Measurements from ENCODE around the gene SYNPR.

Gene SYNPR

GRCh38 chr3:63304421-63304820, 26.3 kb downstream of the SYNPR start:
- DNase-seq (ENCODE audit: low spot score) = no peak

GRCh38 chr3:63308072-63308471, 30.0 kb downstream of the SYNPR start:
- no peak for DNase-seq (ENCODE audit: low spot score)

- no peak for DNase-seq (ENCODE audit: low spot score)
These were observed 31.7 kb downstream of the SYNPR start for GRCh38 chr3:63309768-63310167.

GRCh38 chr3:63323766-63324165, 45.7 kb downstream of the SYNPR start:
- no peak for DNase-seq (ENCODE audit: low spot score)

- no peak for DNase-seq (ENCODE audit: low spot score)
These were observed 46.5 kb downstream of the SYNPR start for GRCh38 chr3:63324621-63325020.

GRCh38 chr3:63325386-63325785, 47.3 kb downstream of the SYNPR start:
- DNase-seq (ENCODE audit: low spot score) = no peak

- no peak for DNase-seq (ENCODE audit: low spot score)
These were observed 50.3 kb downstream of the SYNPR start for GRCh38 chr3:63328365-63328764.

- DNase-seq (ENCODE audit: low spot score) = no peak
These were observed 53.4 kb downstream of the SYNPR start for GRCh38 chr3:63331520-63331919.

GRCh38 chr3:63333815-63334214, 55.7 kb downstream of the SYNPR start:
- no peak for DNase-seq (ENCODE audit: low spot score)

- no peak for DNase-seq (ENCODE audit: low spot score)
These were observed 60.2 kb downstream of the SYNPR start for GRCh38 chr3:63338351-63338750.

- DNase-seq (ENCODE audit: low spot score) = peak; percentile 71
These were observed 65.6 kb downstream of the SYNPR start for GRCh38 chr3:63343674-63344073.

- DNase-seq (ENCODE audit: low spot score) = no peak
These were observed 66.6 kb downstream of the SYNPR start for GRCh38 chr3:63344661-63345060.

- peak; percentile 22 for DNase-seq (ENCODE audit: low spot score)
These were observed 71.8 kb downstream of the SYNPR start for GRCh38 chr3:63349583-63350573.

GRCh38 chr3:63351159-63352007, 73.3 kb downstream of the SYNPR start:
- peak; percentile 31 for DNase-seq (ENCODE audit: low spot score)

- DNase-seq (ENCODE audit: low spot score) = no peak
These were observed 73.8 kb downstream of the SYNPR start for GRCh38 chr3:63352008-63352279.

- peak; percentile 61 for DNase-seq (ENCODE audit: low spot score)
These were observed 75.3 kb downstream of the SYNPR start for GRCh38 chr3:63353383-63353782.

GRCh38 chr3:63354160-63354559, 76.1 kb downstream of the SYNPR start:
- DNase-seq (ENCODE audit: low spot score) = no peak

GRCh38 chr3:63355809-63356208, 77.7 kb downstream of the SYNPR start:
- DNase-seq (ENCODE audit: low spot score) = peak; percentile 10

- no peak for DNase-seq (ENCODE audit: low spot score)
These were observed 86.4 kb downstream of the SYNPR start for GRCh38 chr3:63364495-63364894.

- no peak for DNase-seq (ENCODE audit: low spot score)
These were observed 86.8 kb downstream of the SYNPR start for GRCh38 chr3:63364910-63365309.

GRCh38 chr3:63365671-63366070, 87.6 kb downstream of the SYNPR start:
- no peak for DNase-seq (ENCODE audit: low spot score)

- DNase-seq (ENCODE audit: low spot score) = no peak
These were observed 92.0 kb downstream of the SYNPR start for GRCh38 chr3:63370094-63370493.

GRCh38 chr3:63383040-63383439, 104.9 kb downstream of the SYNPR start:
- no peak for DNase-seq (ENCODE audit: low spot score)

Data from hepatic stellate cell (primary cell).